ENCODE data around the gene ARHGEF28.

Gene ARHGEF28

GRCh38 chr5:73822278-73822988 lies 196.4 kb downstream of the ARHGEF28 start:
- Histone ChIP-seq H3K4me2 (ENCODE audit: low read length) (no peak overlapping the region), H3K36me3 (ENCODE audit: control insufficient read depth, low read length) (no peaks in the 10 kb centered on the region), H3F3A (ENCODE audit: control insufficient read depth, insufficient read depth) (no peaks in the 10 kb centered on the region), H3K9me2 (replicated peaks; ENCODE audit: control insufficient read depth, low read length) (no peaks in the 10 kb centered on the region), H3K4me3 (ENCODE audit: low read length) (no peak overlapping the region), H3K79me2 (ENCODE audit: control insufficient read depth, low read length) (no peaks in the 10 kb centered on the region), H3K4me1 (ENCODE audit: control insufficient read depth, low read length) (no peaks in the 10 kb centered on the region), H4K20me1 (ENCODE audit: control insufficient read depth, insufficient read depth, low read depth, low read length) (no peaks in the 10 kb centered on the region), H3K27ac (ENCODE audit: low read depth, low read length) (no peak overlapping the region), H3K9me3 (ENCODE audit: control insufficient read depth, insufficient read depth, low read length) (no peaks in the 10 kb centered on the region), H3K27me3 (ENCODE audit: control insufficient read depth, low read length) (no peaks in the 10 kb centered on the region)
- TF ChIP-seq CTCF (IDR thresholded peaks at IDR 0.05; ENCODE audit: low read depth, low read length, poor library complexity, severe bottlenecking), result no peak
- TF ChIP-seq EZH2phosphoT487 (IDR thresholded peaks at IDR 0.05; ENCODE audit: borderline replicate concordance, low read length), result no peak

GRCh38 chr5:73822989-73823339 lies 197.0 kb downstream of the ARHGEF28 start:
- Histone ChIP-seq H3F3A (ENCODE audit: control insufficient read depth, insufficient read depth) (no peaks in the 10 kb centered on the region), H3K4me3 (ENCODE audit: low read length) (no peak overlapping the region), H3K36me3 (ENCODE audit: control insufficient read depth, low read length) (no peaks in the 10 kb centered on the region), H3K27ac (ENCODE audit: low read depth, low read length) (no peak overlapping the region), H3K27me3 (ENCODE audit: control insufficient read depth, low read length) (no peaks in the 10 kb centered on the region), H3K4me1 (ENCODE audit: control insufficient read depth, low read length) (no peaks in the 10 kb centered on the region), H3K4me2 (ENCODE audit: low read length) (no peak overlapping the region), H4K20me1 (ENCODE audit: control insufficient read depth, insufficient read depth, low read depth, low read length) (no peaks in the 10 kb centered on the region), H3K9me2 (replicated peaks; ENCODE audit: control insufficient read depth, low read length) (no peaks in the 10 kb centered on the region), H3K9me3 (ENCODE audit: control insufficient read depth, insufficient read depth, low read length) (no peaks in the 10 kb centered on the region), H3K79me2 (ENCODE audit: control insufficient read depth, low read length) (no peaks in the 10 kb centered on the region)
- no peak for TF ChIP-seq EZH2phosphoT487 (IDR thresholded peaks at IDR 0.05; ENCODE audit: borderline replicate concordance, low read length)
- no peak for TF ChIP-seq CTCF (IDR thresholded peaks at IDR 0.05; ENCODE audit: low read depth, low read length, poor library complexity, severe bottlenecking)

GRCh38 chr5:73823508-73823925 lies 197.5 kb downstream of the ARHGEF28 start:
- no peaks in the 10 kb centered on the region for H3K9me3 ChIP-seq (ENCODE audit: control insufficient read depth, insufficient read depth, low read length)
- TF ChIP-seq CTCF (IDR thresholded peaks at IDR 0.05; ENCODE audit: low read depth, low read length, poor library complexity, severe bottlenecking), result no peak
- TF ChIP-seq EZH2phosphoT487 (IDR thresholded peaks at IDR 0.05; ENCODE audit: borderline replicate concordance, low read length), result no peak
- H3K4me3 ChIP-seq (ENCODE audit: low read length), result no peak overlapping the region
- no peaks in the 10 kb centered on the region for H3F3A ChIP-seq (ENCODE audit: control insufficient read depth, insufficient read depth)
- no peaks in the 10 kb centered on the region for H4K20me1 ChIP-seq (ENCODE audit: control insufficient read depth, insufficient read depth, low read depth, low read length)
- no peak overlapping the region for H3K27ac ChIP-seq (ENCODE audit: low read depth, low read length)
- H3K36me3 ChIP-seq (ENCODE audit: control insufficient read depth, low read length), result no peaks in the 10 kb centered on the region
- no peaks in the 10 kb centered on the region for H3K9me2 ChIP-seq (replicated peaks; ENCODE audit: control insufficient read depth, low read length)
- no peaks in the 10 kb centered on the region for H3K27me3 ChIP-seq (ENCODE audit: control insufficient read depth, low read length)
- no peaks in the 10 kb centered on the region for H3K79me2 ChIP-seq (ENCODE audit: control insufficient read depth, low read length)
- no peak overlapping the region for H3K4me2 ChIP-seq (ENCODE audit: low read length)
- no peaks in the 10 kb centered on the region for H3K4me1 ChIP-seq (ENCODE audit: control insufficient read depth, low read length)

Data from DOHH2 (cell line).